HEK293 (cell line): ENCODE measurements around the gene YIF1B.
A peak's percentile ranks its signal among the peaks of the same experiment; 100 is the strongest.

Experiments used
- CTCF ChIA-PET: fragments of 350-600 bp; formaldehyde crosslinking; extraction: SDS; loops from one replicate; lab custom pipeline; 2021; ENCODE audit warnings: antibody characterized with exemption; lab: Yijun Ruan, JAX
- POLR2A ChIA-PET: fragments of 300-600 bp; formaldehyde crosslinking; extraction: SDS; loops from one replicate; lab custom pipeline; 2020; ENCODE audit warnings: antibody characterized with exemption, inconsistent platforms; lab: Yijun Ruan, JAX
- H3K27ac ChIP-seq: fragments of 200-500 bp; sonication (Bioruptor generic); 2 replicates; pipeline ENCODE4 v1.5.1; 2014; ENCODE audit warnings: low read depth, low read length, control low read depth, inconsistent platforms; ENCODE audit errors: extremely low read depth
- H3K36me3 ChIP-seq, 2 experiments: fragments of 200-500 bp in 1 of 2; sonication (Bioruptor generic) in 1 of 2; 1 replicate in 1 of 2; 2 replicates in 1 of 2; pipeline ENCODE4 v1.5.1; 2014 to 2017; ENCODE audit warnings: inconsistent platforms in 2 of 2, low read length in 2 of 2; ENCODE audit not compliant: control insufficient read depth in 2 of 2, insufficient read depth in 1 of 2
- H3K4me1 ChIP-seq: fragments of 200-500 bp; sonication (Bioruptor generic); 2 replicates; pipeline ENCODE4 v1.5.1; 2014; ENCODE audit warnings: mild to moderate bottlenecking, low read length, inconsistent platforms; ENCODE audit not compliant: control insufficient read depth, insufficient read depth
- H3K4me3 ChIP-seq: 2 replicates; pipeline ENCODE4 v1.5.1; 2011; ENCODE audit warnings: low read depth, mild to moderate bottlenecking, control low read depth, low read length, moderate library complexity
- H3K9me3 ChIP-seq: fragments of 200-500 bp; sonication (Bioruptor generic); 2 replicates; pipeline ENCODE4 v1.5.1; 2014; ENCODE audit warnings: low read depth, low read length, inconsistent platforms; ENCODE audit not compliant: control insufficient read depth, insufficient read depth
- BCL11B ChIP-seq: fragments of 450-650 bp; formaldehyde crosslinking; IDR thresholded peaks from 2 replicates; pipeline ENCODE4 v1.5.1; 2016; ENCODE audit warnings: low read depth, missing biosample characterization, missing genetic modification characterization
- KLF8 ChIP-seq: fragments of 450-650 bp; formaldehyde crosslinking; IDR thresholded peaks from 2 replicates; pipeline ENCODE4 v1.5.1; 2016; ENCODE audit warnings: missing biosample characterization, missing genetic modification characterization
- MZF1 ChIP-seq: fragments of 450-650 bp; formaldehyde crosslinking; IDR thresholded peaks from 2 replicates; pipeline ENCODE4 v1.5.1; 2017; ENCODE audit warnings: missing biosample characterization, missing genetic modification characterization, borderline replicate concordance
- SALL2 ChIP-seq: fragments of 450-650 bp; formaldehyde crosslinking; IDR thresholded peaks from 2 replicates; pipeline ENCODE4 v1.5.0; 2017; ENCODE audit warnings: missing biosample characterization, mild to moderate bottlenecking, missing genetic modification characterization, borderline replicate concordance
- ZBTB1 ChIP-seq: fragments of 450-650 bp; formaldehyde crosslinking; IDR thresholded peaks from 2 replicates; pipeline ENCODE4 v1.5.1; 2016; ENCODE audit warnings: missing biosample characterization, missing genetic modification characterization
- ZFHX2 ChIP-seq: fragments of 450-650 bp; formaldehyde crosslinking; conservative IDR thresholded peaks from 2 replicates; pipeline ENCODE4 v1.5.1; 2016; ENCODE audit warnings: missing biosample characterization, missing genetic modification characterization
- ZNF223 ChIP-seq: fragments of 450-650 bp; formaldehyde crosslinking; IDR thresholded peaks from 2 replicates; pipeline ENCODE4 v1.5.1; 2016; ENCODE audit warnings: missing biosample characterization, missing genetic modification characterization
- ZNF510 ChIP-seq: fragments of 450-650 bp; formaldehyde crosslinking; IDR thresholded peaks from 2 replicates; pipeline ENCODE4 v1.5.1; 2018; ENCODE audit warnings: mild to moderate bottlenecking, missing genetic modification characterization, missing biosample characterization; ENCODE audit not compliant: insufficient replicate concordance
- ZNF530 ChIP-seq: fragments of 450-650 bp; formaldehyde crosslinking; IDR thresholded peaks from 2 replicates; pipeline ENCODE4 v1.5.1; 2016; ENCODE audit warnings: low read depth, missing biosample characterization, missing genetic modification characterization
- ZNF548 ChIP-seq: fragments of 450-650 bp; formaldehyde crosslinking; IDR thresholded peaks from 2 replicates; pipeline ENCODE4 v1.5.1; 2016; ENCODE audit warnings: missing biosample characterization, missing genetic modification characterization
- ZNF629 ChIP-seq: fragments of 450-650 bp; formaldehyde crosslinking; IDR thresholded peaks from 2 replicates; pipeline ENCODE4 v1.5.1; 2017; ENCODE audit warnings: missing biosample characterization, missing genetic modification characterization
- ZNF768 ChIP-seq: fragments of 450-650 bp; formaldehyde crosslinking; IDR thresholded peaks from 2 replicates; pipeline ENCODE4 v1.5.1; 2018; ENCODE audit warnings: missing biosample characterization, mild to moderate bottlenecking, missing genetic modification characterization
- TF ChIP-seq, protein P1 (sequence below): fragments of 450-650 bp; formaldehyde crosslinking; IDR thresholded peaks from 2 replicates; pipeline ENCODE4 v1.5.1; 2016; ENCODE audit warnings: missing biosample characterization, missing genetic modification characterization
- TF ChIP-seq, protein P2 (sequence below): fragments of 450-650 bp; formaldehyde crosslinking; IDR thresholded peaks from 2 replicates; pipeline ENCODE4 v1.5.1; 2016; ENCODE audit warnings: missing biosample characterization, missing genetic modification characterization
- TF ChIP-seq, protein P3 (sequence below): fragments of 450-650 bp; formaldehyde crosslinking; IDR thresholded peaks from 2 replicates; pipeline ENCODE4 v1.5.1; 2016; ENCODE audit warnings: missing biosample characterization, missing genetic modification characterization
- TF ChIP-seq, protein P4 (sequence below): fragments of 450-650 bp; formaldehyde crosslinking; IDR thresholded peaks from 2 replicates; pipeline ENCODE4 v1.5.1; 2016; ENCODE audit warnings: missing biosample characterization, missing genetic modification characterization
- TF ChIP-seq, protein P5 (sequence below): fragments of 450-650 bp; formaldehyde crosslinking; IDR thresholded peaks from 2 replicates; pipeline ENCODE4 v1.5.1; 2016; ENCODE audit warnings: missing biosample characterization, missing genetic modification characterization

The YIF1B gene

DNA sequence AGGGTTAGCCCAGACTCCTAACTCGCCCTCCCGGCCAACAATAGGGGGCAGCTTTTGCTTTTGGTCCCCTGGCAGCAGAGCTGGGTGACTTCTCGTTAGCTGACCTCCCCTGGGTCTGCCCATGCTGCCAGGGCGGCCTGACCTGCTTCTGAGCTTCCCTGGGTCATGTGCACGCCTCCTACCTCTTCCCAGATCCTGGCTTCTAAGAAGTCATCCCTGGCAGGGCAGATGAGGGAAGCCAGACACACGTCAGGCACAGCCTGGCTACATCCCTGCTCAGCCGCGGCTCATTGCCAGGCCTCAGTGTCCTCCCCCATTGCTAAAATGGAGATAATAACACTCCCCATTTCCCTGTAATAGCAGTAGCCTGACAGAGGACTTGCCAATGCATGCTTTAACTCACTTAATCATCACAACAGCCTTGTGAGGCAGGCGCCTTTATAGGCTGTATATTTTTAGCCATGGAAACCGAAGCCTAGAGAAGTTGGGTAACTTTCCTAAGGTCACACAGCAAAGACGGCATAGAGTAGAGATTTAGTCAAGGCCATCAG, 6.0 kb upstream of the YIF1B start:
- Histone ChIP-seq H3K9me3 (no peaks in the 10 kb centered on the region), H3K4me3 (no peak overlapping the region), H3K4me1 (peaks cover 8% of the 10 kb centered on the region), H3K27ac (no peak overlapping the region), H3K36me3 (no peaks in the 10 kb centered on the region; a peak in 1 of 3 replicates)
- POLR2A ChIA-PET: interaction anchor here (1.2 kb wide), 1 partner anchor 57 kb away, joined by 5 read pairs; the partner anchor contains the start of gene SPINT2
- TF ChIP-seq ZNF768 (tag by site-specific recombination): 0 out of 2 replicates have a peak, but pooled peaks have one; percentile 43
- TF ChIP-seq ZNF223: no peak
- CTCF ChIA-PET: interaction anchor here (0.8 to 0.9 kb wide), 2 partner anchors 78 to 419 kb away, joined by 4 to 7 read pairs; no protein-coding TSS in a partner anchor

DNA sequence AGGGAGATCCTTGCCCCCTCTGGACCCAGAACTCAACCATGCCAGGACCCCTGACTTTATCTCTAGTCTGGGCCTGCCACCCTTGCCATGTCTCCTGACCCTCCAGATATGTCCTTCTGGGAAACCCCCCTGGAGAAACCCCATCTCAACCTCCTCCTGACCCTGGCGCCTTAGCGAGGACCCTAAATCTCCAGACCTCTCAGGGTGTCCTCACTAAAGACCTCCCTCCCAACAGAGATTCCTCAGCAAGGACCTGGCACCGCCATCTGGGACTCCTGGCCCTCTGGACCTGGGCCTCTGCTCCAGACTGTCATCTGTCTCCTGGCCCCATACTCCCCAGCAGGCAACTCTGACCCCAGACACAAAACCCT, 5.2 kb upstream of the YIF1B start:
- H3K9me3 ChIP-seq: no peaks in the 10 kb centered on the region
- no peak for TF ChIP-seq ZNF548 (tag by site-specific recombination)
- TF ChIP-seq BCL11B (tag by site-specific recombination): 0 out of 2 replicates have a peak, but pooled peaks have one; percentile 3
- no peaks in the 10 kb centered on the region; a peak in 1 of 3 replicates for H3K36me3 ChIP-seq
- CTCF ChIA-PET: interaction anchor here (0.8 to 1.2 kb wide), 6 partner anchors 10 to 418 kb away, joined by 3 to 7 read pairs (median 3); no protein-coding TSS in a partner anchor
- H3K4me1 ChIP-seq: peaks cover 8% of the 10 kb centered on the region
- H3K27ac ChIP-seq: no peak overlapping the region
- POLR2A ChIA-PET: interaction anchor here (0.6 to 2.9 kb wide), 3 partner anchors 44 to 666 kb away, joined by 3 to 11 read pairs (median 5); partner anchors contain the start of gene SPINT2
- H3K4me3 ChIP-seq: no peak overlapping the region

DNA sequence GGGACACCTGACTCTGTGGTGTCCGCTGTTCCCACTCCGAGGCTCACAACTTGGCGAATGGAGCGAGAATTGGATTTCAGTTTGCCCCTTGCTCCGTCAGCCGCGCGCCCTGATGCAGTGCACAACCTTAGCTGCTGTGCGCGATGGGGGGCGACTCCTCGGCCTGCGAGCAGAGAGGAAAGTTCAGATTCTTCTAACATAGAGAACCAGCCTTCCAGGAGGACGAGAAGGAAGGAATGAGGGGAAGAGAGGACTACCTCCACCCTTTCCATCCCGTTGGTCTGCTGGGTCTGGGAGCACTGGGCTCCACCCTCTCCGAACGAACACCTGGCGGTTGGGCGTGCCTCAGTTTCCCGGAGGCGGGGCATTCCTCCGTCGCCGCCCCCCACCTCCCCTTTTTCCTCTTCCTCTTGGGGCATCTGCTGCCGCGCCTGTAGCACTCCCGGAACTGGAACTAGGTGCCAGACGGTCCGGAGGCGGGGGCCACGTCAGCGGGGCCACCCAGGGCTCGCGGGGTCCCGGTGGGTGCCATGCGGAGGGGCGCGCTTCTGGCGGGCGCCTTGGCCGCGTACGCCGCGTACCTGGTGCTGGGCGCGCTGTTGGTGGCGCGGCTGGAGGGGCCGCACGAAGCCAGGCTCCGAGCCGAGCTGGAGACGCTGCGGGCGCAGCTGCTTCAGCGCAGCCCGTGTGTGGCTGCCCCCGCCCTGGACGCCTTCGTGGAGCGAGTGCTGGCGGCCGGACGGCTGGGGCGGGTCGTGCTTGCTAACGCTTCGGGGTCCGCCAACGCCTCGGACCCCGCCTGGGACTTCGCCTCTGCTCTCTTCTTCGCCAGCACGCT, 3.9 kb upstream of the YIF1B start, which contains the start of gene KCNK6:
TSS of gene KCNK6 (plus strand) at position 425 of the 838 bp plus-strand sequence. CDS start at position 531, 106 bp downstream.
- CTCF ChIA-PET: interaction anchor here (0.7 to 1.4 kb wide), 6 partner anchors 8 to 417 kb away, joined by 3 to 6 read pairs (median 4); no protein-coding TSS in a partner anchor
- Histone ChIP-seq H3K36me3 (no peaks in the 10 kb centered on the region; a peak in 1 of 3 replicates), H3K4me1 (peaks cover 12% of the 10 kb centered on the region), H3K27ac (peak within 1 kb of the TSS; percentile 51; the same call in 1 of the 2 replicates), H3K9me3 (no peaks in the 10 kb centered on the region), H3K4me3 (peak within 1 kb of the TSS; percentile 27)
- POLR2A ChIA-PET: interaction anchor here (0.6 to 2.9 kb wide), 4 partner anchors 42 to 73 kb away, joined by 6 to 13 read pairs (median 9); partner anchors contain the start of genes PSMD8 and SPINT2
- TF ChIP-seq ZFHX2 (tag by site-specific recombination): peak; percentile 81
- TF ChIP-seq ZNF530 (tag by site-specific recombination): no peak
- TF ChIP-seq, protein P1, sequence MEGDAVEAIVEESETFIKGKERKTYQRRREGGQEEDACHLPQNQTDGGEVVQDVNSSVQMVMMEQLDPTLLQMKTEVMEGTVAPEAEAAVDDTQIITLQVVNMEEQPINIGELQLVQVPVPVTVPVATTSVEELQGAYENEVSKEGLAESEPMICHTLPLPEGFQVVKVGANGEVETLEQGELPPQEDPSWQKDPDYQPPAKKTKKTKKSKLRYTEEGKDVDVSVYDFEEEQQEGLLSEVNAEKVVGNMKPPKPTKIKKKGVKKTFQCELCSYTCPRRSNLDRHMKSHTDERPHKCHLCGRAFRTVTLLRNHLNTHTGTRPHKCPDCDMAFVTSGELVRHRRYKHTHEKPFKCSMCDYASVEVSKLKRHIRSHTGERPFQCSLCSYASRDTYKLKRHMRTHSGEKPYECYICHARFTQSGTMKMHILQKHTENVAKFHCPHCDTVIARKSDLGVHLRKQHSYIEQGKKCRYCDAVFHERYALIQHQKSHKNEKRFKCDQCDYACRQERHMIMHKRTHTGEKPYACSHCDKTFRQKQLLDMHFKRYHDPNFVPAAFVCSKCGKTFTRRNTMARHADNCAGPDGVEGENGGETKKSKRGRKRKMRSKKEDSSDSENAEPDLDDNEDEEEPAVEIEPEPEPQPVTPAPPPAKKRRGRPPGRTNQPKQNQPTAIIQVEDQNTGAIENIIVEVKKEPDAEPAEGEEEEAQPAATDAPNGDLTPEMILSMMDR: peak; percentile 6; the same call in 1 of the 2 replicates
- TF ChIP-seq ZNF629: no peak
- TF ChIP-seq KLF8: 0 out of 2 replicates have a peak, but pooled peaks have one; percentile 35
- TF ChIP-seq, protein P2, sequence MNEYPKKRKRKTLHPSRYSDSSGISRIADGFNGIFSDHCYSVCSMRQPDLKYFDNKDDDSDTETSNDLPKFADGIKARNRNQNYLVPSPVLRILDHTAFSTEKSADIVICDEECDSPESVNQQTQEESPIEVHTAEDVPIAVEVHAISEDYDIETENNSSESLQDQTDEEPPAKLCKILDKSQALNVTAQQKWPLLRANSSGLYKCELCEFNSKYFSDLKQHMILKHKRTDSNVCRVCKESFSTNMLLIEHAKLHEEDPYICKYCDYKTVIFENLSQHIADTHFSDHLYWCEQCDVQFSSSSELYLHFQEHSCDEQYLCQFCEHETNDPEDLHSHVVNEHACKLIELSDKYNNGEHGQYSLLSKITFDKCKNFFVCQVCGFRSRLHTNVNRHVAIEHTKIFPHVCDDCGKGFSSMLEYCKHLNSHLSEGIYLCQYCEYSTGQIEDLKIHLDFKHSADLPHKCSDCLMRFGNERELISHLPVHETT (tag by site-specific recombination): no peak
- no peak for TF ChIP-seq MZF1 (tag by site-specific recombination)
- no peak for TF ChIP-seq ZNF510 (tag by site-specific recombination)
- TF ChIP-seq, protein P3, sequence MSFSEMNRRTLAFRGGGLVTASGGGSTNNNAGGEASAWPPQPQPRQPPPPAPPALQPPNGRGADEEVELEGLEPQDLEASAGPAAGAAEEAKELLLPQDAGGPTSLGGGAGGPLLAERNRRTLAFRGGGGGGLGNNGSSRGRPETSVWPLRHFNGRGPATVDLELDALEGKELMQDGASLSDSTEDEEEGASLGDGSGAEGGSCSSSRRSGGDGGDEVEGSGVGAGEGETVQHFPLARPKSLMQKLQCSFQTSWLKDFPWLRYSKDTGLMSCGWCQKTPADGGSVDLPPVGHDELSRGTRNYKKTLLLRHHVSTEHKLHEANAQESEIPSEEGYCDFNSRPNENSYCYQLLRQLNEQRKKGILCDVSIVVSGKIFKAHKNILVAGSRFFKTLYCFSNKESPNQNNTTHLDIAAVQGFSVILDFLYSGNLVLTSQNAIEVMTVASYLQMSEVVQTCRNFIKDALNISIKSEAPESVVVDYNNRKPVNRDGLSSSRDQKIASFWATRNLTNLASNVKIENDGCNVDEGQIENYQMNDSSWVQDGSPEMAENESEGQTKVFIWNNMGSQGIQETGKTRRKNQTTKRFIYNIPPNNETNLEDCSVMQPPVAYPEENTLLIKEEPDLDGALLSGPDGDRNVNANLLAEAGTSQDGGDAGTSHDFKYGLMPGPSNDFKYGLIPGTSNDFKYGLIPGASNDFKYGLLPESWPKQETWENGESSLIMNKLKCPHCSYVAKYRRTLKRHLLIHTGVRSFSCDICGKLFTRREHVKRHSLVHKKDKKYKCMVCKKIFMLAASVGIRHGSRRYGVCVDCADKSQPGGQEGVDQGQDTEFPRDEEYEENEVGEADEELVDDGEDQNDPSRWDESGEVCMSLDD (tag by site-specific recombination): no peak
- no peak for TF ChIP-seq SALL2 (tag by site-specific recombination)
- TF ChIP-seq, protein P4, sequence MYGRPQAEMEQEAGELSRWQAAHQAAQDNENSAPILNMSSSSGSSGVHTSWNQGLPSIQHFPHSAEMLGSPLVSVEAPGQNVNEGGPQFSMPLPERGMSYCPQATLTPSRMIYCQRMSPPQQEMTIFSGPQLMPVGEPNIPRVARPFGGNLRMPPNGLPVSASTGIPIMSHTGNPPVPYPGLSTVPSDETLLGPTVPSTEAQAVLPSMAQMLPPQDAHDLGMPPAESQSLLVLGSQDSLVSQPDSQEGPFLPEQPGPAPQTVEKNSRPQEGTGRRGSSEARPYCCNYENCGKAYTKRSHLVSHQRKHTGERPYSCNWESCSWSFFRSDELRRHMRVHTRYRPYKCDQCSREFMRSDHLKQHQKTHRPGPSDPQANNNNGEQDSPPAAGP: no peak
- TF ChIP-seq, protein P5, sequence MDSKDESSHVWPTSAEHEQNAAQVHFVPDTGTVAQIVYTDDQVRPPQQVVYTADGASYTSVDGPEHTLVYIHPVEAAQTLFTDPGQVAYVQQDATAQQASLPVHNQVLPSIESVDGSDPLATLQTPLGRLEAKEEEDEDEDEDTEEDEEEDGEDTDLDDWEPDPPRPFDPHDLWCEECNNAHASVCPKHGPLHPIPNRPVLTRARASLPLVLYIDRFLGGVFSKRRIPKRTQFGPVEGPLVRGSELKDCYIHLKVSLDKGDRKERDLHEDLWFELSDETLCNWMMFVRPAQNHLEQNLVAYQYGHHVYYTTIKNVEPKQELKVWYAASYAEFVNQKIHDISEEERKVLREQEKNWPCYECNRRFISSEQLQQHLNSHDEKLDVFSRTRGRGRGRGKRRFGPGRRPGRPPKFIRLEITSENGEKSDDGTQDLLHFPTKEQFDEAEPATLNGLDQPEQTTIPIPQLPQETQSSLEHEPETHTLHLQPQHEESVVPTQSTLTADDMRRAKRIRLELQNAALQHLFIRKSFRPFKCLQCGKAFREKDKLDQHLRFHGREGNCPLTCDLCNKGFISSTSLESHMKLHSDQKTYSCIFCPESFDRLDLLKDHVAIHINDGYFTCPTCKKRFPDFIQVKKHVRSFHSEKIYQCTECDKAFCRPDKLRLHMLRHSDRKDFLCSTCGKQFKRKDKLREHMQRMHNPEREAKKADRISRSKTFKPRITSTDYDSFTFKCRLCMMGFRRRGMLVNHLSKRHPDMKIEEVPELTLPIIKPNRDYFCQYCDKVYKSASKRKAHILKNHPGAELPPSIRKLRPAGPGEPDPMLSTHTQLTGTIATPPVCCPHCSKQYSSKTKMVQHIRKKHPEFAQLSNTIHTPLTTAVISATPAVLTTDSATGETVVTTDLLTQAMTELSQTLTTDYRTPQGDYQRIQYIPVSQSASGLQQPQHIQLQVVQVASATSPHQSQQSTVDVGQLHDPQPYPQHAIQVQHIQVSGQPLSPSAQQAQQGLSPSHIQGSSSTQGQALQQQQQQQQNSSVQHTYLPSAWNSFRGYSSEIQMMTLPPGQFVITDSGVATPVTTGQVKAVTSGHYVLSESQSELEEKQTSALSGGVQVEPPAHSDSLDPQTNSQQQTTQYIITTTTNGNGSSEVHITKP (tag by site-specific recombination): peak; percentile 71
- no peak for TF ChIP-seq ZBTB1 (tag by site-specific recombination)
